Measurements from ENCODE around the gene FBXO3.

GRCh38 chr11:33802194-33802950, 28.1 kb upstream of the FBXO3 start:
- TF ChIP-seq CTCF (conservative IDR thresholded peaks at IDR 0.05; ENCODE audit: low read length) = no peak
- TF ChIP-seq EZH2phosphoT487 (IDR thresholded peaks at IDR 0.05; ENCODE audit: borderline replicate concordance) = no peak
